ENCODE data around the gene MEOX1. TPM values are rescaled to one million over a fixed set of nuclear protein-coding genes. Genes with fewer than 3 reads are reported as not detected.

MEOX1 gene
- total and polyA plus RNA-seq, 2 of the 8 experiments (the other 6 are each of a cell fraction or from before 2014, with no cell fraction given): not detected

- Histone ChIP-seq H2BK120ac (replicated peaks; ENCODE audit: low read depth, low read length) (no peak overlapping the region), H2BK12ac (ENCODE audit: low read depth, low read length) (no peak overlapping the region), H3K27ac (ENCODE audit: low read depth, low read length) (no peak overlapping the region), H3K79me1 (ENCODE audit: low read depth, low read length) (no peaks in the 10 kb centered on the region), H4K91ac (replicated peaks; ENCODE audit: insufficient read length, low read length) (no peak overlapping the region), H4K20me1 (replicated peaks in 1 of 2; ENCODE audit: control insufficient read depth in 1 of 2, insufficient read depth in 2 of 2, low read length in 2 of 2) (no peaks in the 10 kb centered on the region), H2BK5ac (ENCODE audit: low read depth, low read length) (peak overlapping the region; percentile 35; the same call in 1 of the 2 replicates), H2AK5ac (ENCODE audit: low read depth, low read length) (0 out of 2 replicates have a peak overlapping the region, but pooled peaks have one; percentile 59), H4K8ac (ENCODE audit: extremely low read depth, insufficient read depth, low read length) (no peak overlapping the region), H3K9me3 (ENCODE audit: insufficient read depth in 2 of 2, low read depth in 1 of 2, low read length in 1 of 2) (no peaks in the 10 kb centered on the region), H2BK15ac (ENCODE audit: low read length) (no peak overlapping the region), H3K4ac (replicated peaks; ENCODE audit: insufficient read length, low read depth, low read length) (no peak overlapping the region), H3K79me2 (ENCODE audit: control insufficient read depth in 1 of 2, insufficient read depth in 2 of 2, low read length in 2 of 2) (no peaks in the 10 kb centered on the region), H3K4me2 (ENCODE audit: insufficient read depth in 1 of 2, low read depth in 2 of 2, low read length in 2 of 2) (no peak overlapping the region), H3K18ac (ENCODE audit: extremely low read depth, low read length) (no peak overlapping the region; the same call in 1 of the 2 replicates), H3K4me1 (replicated peaks in 1 of 4; ENCODE audit: control insufficient read depth in 3 of 4, insufficient read depth in 4 of 4, low read length in 3 of 4) (peaks cover 0 to 3% (median 0%) of the 10 kb centered on the region in 4 experiments; a peak in 1 of 7 replicates), H3K4me3 (ENCODE audit: extremely low read depth in 1 of 4, insufficient read depth in 2 of 4, low read depth in 3 of 4, low read length in 4 of 4) (no peak overlapping the region), H2AFZ (ENCODE audit: low read length) (no peak overlapping the region; the same call in 1 of the 2 replicates), H4K5ac (ENCODE audit: insufficient read length, low read depth, low read length) (no peak overlapping the region), H2BK20ac (ENCODE audit: low read length) (no peak overlapping the region), H3K14ac (ENCODE audit: insufficient read length) (no peak overlapping the region), H3K23me2 (ENCODE audit: low read depth, low read length) (no peaks in the 10 kb centered on the region), H3K56ac (replicated peaks; ENCODE audit: insufficient read length, low read depth, low read length) (no peak overlapping the region), H3K36me3 (ENCODE audit: control insufficient read depth in 2 of 4, insufficient read depth in 4 of 4, low read length in 3 of 4) (no peaks in the 10 kb centered on the region), H3K9ac (replicated peaks in 1 of 4; ENCODE audit: extremely low read depth in 1 of 4, low read depth in 3 of 4, low read length in 3 of 4) (no peak overlapping the region), H3K23ac (ENCODE audit: insufficient read length) (no peak overlapping the region), H3K27me3 (replicated peaks in 1 of 4; ENCODE audit: control insufficient read depth in 3 of 4, extremely low read depth in 1 of 4, insufficient read depth in 3 of 4, low read length in 3 of 4) (no peaks in the 10 kb centered on the region)
- POLR2A ChIA-PET (ENCODE audit: partially characterized antibody): interaction anchor here (0.9 to 1.0 kb wide), 2 partner anchors 23 kb away, joined by 3 read pairs; no protein-coding TSS in a partner anchor
- CTCF ChIA-PET (ENCODE audit: partially characterized antibody): interaction anchor here (1.0 to 23.7 kb wide), 13 partner anchors 9 to 189 kb away, joined by 3 to 969 read pairs (median 4); partner anchors contain the start of gene SOST
- no peak for DNase-seq (ENCODE audit: low read depth in 1 of 2, low spot score in 2 of 2)
- FAIRE-seq: no peak
- 83% methylated on average over 9 of the region's 9 CpGs; no CpG with 5 or more reads in 1 of the 2 experiments for WGBS, 2 experiments (ENCODE audit: extremely low coverage in 1 of 2, insufficient coverage in 1 of 2, insufficient read length in 1 of 2, insufficient replicate concordance in 2 of 2, low coverage in 1 of 2, low lambda C conversion rate in 2 of 2, missing lambda C conversion rate in 1 of 2)
Measured at GRCh38 chr17:43690624-43691316, 29.0 kb upstream of the MEOX1 start.
